HG03575 (cell line): ENCODE results near the gene HEG1.
"Not testable (repeated sequence)": the region's sequence is repeated elsewhere in the genome, so short reads cannot be mapped to it uniquely, and the experiment has no call there.

Source experiments
- ATAC-seq: cut with Tn5 transposase; IDR thresholded peaks from one replicate; pipeline ENCODE4 v1.9.1; 2021; ENCODE audit not compliant: unreplicated experiment, insufficient number of reproducible peaks, low FRiP score; ENCODE audit errors: extremely low read depth

HEG1 gene

GRCh38 chr3:124967964-124968363, 87.8 kb downstream of the HEG1 start:
- ATAC-seq: no peak

GRCh38 chr3:124966521-124967445, 89.0 kb downstream of the HEG1 start:
- no peak for ATAC-seq

GRCh38 chr3:124965413-124965812, 90.4 kb downstream of the HEG1 start:
- no peak for ATAC-seq

GRCh38 chr3:124964387-124964786, 91.4 kb downstream of the HEG1 start:
- ATAC-seq: no peak

GRCh38 chr3:124963755-124964154, 92.0 kb downstream of the HEG1 start:
- ATAC-seq: no peak

GRCh38 chr3:124962403-124962940, 93.3 kb downstream of the HEG1 start:
- no peak for ATAC-seq

GRCh38 chr3:124960698-124961097, 95.1 kb downstream of the HEG1 start:
- ATAC-seq: no peak

- ATAC-seq: no peak
Measured at GRCh38 chr3:124960105-124960504, 95.7 kb downstream of the HEG1 start.

GRCh38 chr3:124957951-124958350, 97.8 kb downstream of the HEG1 start:
- not testable (repeated sequence) for ATAC-seq

GRCh38 chr3:124952282-124952855, 103.4 kb downstream of the HEG1 start:
- no peak for ATAC-seq

GRCh38 chr3:124951511-124952281, 104.1 kb downstream of the HEG1 start:
- ATAC-seq: no peak

GRCh38 chr3:124950026-124950425, 105.8 kb downstream of the HEG1 start:
- no peak for ATAC-seq

GRCh38 chr3:124942613-124943012, 113.2 kb downstream of the HEG1 start:
- no peak for ATAC-seq

- no peak for ATAC-seq
Measured at GRCh38 chr3:124941771-124942170, 114.0 kb downstream of the HEG1 start.

GRCh38 chr3:124939661-124940060, 116.1 kb downstream of the HEG1 start:
- no peak for ATAC-seq

GRCh38 chr3:124938896-124939295, 116.9 kb downstream of the HEG1 start:
- no peak for ATAC-seq

- ATAC-seq: no peak
Measured at GRCh38 chr3:124937049-124937448, 118.7 kb downstream of the HEG1 start.

- ATAC-seq: no peak
Measured at GRCh38 chr3:124935794-124936542, 119.8 kb downstream of the HEG1 start.

- no peak for ATAC-seq
Measured at GRCh38 chr3:124935264-124935663, 120.5 kb downstream of the HEG1 start.
